Aorta (tissue), 5 donors: ENCODE measurements around the gene TMEM174. TPM values are rescaled to one million over a fixed set of nuclear protein-coding genes. Genes with fewer than 3 reads are reported as not detected.

Source experiments
- ATAC-seq: fragments of 200-7000 bp; cut with Tn5 transposase; one replicate; pipeline ENCODE4 v1.9.1; 2022; ENCODE audit warnings: moderate library complexity; ENCODE audit not compliant: low FRiP score
- DNase-seq, 2 donors: peaks; one replicate each; pipeline ENCODE4 v3.0.0-alpha.2; 2020
- H3K27ac ChIP-seq, 2 donors: one replicate each; pipeline ENCODE4 v1.5.1; 2013; ENCODE audit warnings: low read length in 2 of 2, mild to moderate bottlenecking in 2 of 2, moderate library complexity in 2 of 2, control low read depth in 1 of 2, inconsistent platforms in 1 of 2, low read depth in 1 of 2
- H3K27me3 ChIP-seq, 2 donors: one replicate each; pipeline ENCODE4 v1.6.1; 2013; ENCODE audit warnings: control low read depth in 1 of 2, low read length in 1 of 2, mild to moderate bottlenecking in 1 of 2, moderate library complexity in 1 of 2; ENCODE audit not compliant: insufficient read depth in 2 of 2, control insufficient read depth in 1 of 2
- H3K36me3 ChIP-seq, 2 donors: one replicate each; pipeline ENCODE4 v1.6.1; 2013; ENCODE audit warnings: control low read depth in 1 of 2, low read length in 1 of 2, mild to moderate bottlenecking in 1 of 2; ENCODE audit not compliant: insufficient read depth in 2 of 2, control insufficient read depth in 1 of 2
- H3K4me1 ChIP-seq, 2 donors: one replicate each; pipeline ENCODE4 v1.6.1; 2013; ENCODE audit warnings: low read length in 2 of 2, control low read depth in 1 of 2, mild to moderate bottlenecking in 1 of 2, moderate library complexity in 1 of 2; ENCODE audit not compliant: insufficient read depth in 2 of 2, control insufficient read depth in 1 of 2
- H3K4me3 ChIP-seq, 2 donors: one replicate each; pipeline ENCODE4 v1.5.1; 2013; ENCODE audit warnings: low read length in 2 of 2, control low read depth in 1 of 2, mild to moderate bottlenecking in 1 of 2
- H3K9me3 ChIP-seq: one replicate; pipeline ENCODE4 v1.6.1; 2013; ENCODE audit warnings: mild to moderate bottlenecking, low read length; ENCODE audit not compliant: control insufficient read depth
- WGBS, 2 donors: extraction: QIAGEN DNeasy Blood & Tissue Kit; methylation state at CpG; one replicate each; pipeline ENCODE4 v1.1.7; 2013; 5-methylcytosine and 5-hydroxymethylcytosine counted together
- intact Hi-C, 2 donors: fragments of 100-400 bp; cut with DNase I; formaldehyde crosslinking; loops; one replicate each; pipeline versions ENCODE4 v1.14.2 to v1.15.0; 2022
- polyA plus RNA-seq, 2 donors: library from polyadenylated mRNA; stranded (reverse); fragments of 200-250 nt; gene quantifications; one replicate each; pipeline ENCODE4 v1.2.3, GENCODE V29; 2013
- total RNA-seq, 2 donors: library from RNA; stranded (reverse); fragmentation: NEBNext Ultra II Directional; extraction: Animal tissue kit (Norgen Biotek cat#: 25700); gene quantifications; one replicate each; pipeline ENCODE4 v1.2.1, GENCODE V29; 2021
- donor health status: healthy with polysubstance abuse.
- donor health status: Bipolar disorder and iron deficiency.
- donor health status: DM: no; HTN: no; CAD: no.
- donor health status: DM: no; HTN: no; CAD: no.
- donor health status: DM: yes; HTN: yes; CAD: no.

TMEM174 gene
- total and polyA plus RNA-seq, 4 donors: not detected

GRCh38 chr5:73182307-73182706 is 9.3 kb downstream of the TMEM174 start:
- H3K27ac ChIP-seq: no peak overlapping the region
- H3K4me3 ChIP-seq: no peak overlapping the region
- intact Hi-C loops: no loop called here
- ATAC-seq: no peak
- DNase-seq: no peak
- H3K36me3 ChIP-seq: no peaks in the 10 kb centered on the region
- H3K9me3 ChIP-seq: peaks cover 2% of the 10 kb centered on the region
- no peaks in the 10 kb centered on the region for H3K27me3 ChIP-seq
- no peaks in the 10 kb centered on the region for H3K4me1 ChIP-seq

DNA sequence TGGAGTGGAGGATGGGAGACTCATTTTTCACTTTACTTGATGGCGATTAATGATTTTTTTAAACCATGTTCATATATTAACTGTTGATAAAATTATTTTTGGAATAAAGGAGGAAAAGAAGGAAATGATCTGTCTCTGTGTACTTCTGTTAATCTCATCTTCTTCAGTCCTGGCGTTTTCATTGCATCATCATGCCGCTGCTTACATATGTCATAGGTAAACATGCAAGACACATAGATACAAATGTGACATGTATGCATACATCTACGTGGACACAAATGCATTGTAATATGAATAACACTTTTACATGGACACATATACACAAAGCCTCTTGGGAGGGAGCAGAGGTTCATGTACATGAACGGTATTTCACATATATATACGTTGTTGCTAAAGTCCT is 10.0 kb downstream of the TMEM174 start:
- intact Hi-C loops: no loop called here
- DNase-seq: no peak
- Histone ChIP-seq H3K9me3 (peaks cover 2% of the 10 kb centered on the region), H3K27ac (no peak overlapping the region), H3K4me3 (no peak overlapping the region), H3K36me3 (no peaks in the 10 kb centered on the region), H3K27me3 (no peaks in the 10 kb centered on the region), H3K4me1 (no peaks in the 10 kb centered on the region)
- WGBS, 2 donors: 72 to 74% methylated on average over 6 of the region's 6 CpGs
- no peak for ATAC-seq

GRCh38 chr5:73183481-73183891 is 10.5 kb downstream of the TMEM174 start:
- Histone ChIP-seq H3K36me3 (no peaks in the 10 kb centered on the region), H3K9me3 (peaks cover 2% of the 10 kb centered on the region), H3K4me1 (no peaks in the 10 kb centered on the region), H3K27me3 (no peaks in the 10 kb centered on the region), H3K27ac (no peak overlapping the region), H3K4me3 (no peak overlapping the region)
- WGBS, 2 donors: 63 to 66% methylated on average over 9 of the region's 9 CpGs
- DNase-seq (no peak), ATAC-seq (no peak)
- intact Hi-C loops: no loop called here

- Histone ChIP-seq H3K9me3 (peaks cover 2% of the 10 kb centered on the region), H3K27ac (no peak overlapping the region), H3K36me3 (no peaks in the 10 kb centered on the region), H3K27me3 (no peaks in the 10 kb centered on the region), H3K4me1 (peaks cover 0 to 3% of the 10 kb centered on the region in 2 donors), H3K4me3 (no peak overlapping the region)
- ATAC-seq: no peak
- WGBS, 2 donors: 91 to 93% methylated on average over 2 of the region's 2 CpGs
- DNase-seq: no peak
- intact Hi-C loops: no loop called here
Observed at GRCh38 chr5:73186976-73187375, 14.0 kb downstream of the TMEM174 start.

DNA sequence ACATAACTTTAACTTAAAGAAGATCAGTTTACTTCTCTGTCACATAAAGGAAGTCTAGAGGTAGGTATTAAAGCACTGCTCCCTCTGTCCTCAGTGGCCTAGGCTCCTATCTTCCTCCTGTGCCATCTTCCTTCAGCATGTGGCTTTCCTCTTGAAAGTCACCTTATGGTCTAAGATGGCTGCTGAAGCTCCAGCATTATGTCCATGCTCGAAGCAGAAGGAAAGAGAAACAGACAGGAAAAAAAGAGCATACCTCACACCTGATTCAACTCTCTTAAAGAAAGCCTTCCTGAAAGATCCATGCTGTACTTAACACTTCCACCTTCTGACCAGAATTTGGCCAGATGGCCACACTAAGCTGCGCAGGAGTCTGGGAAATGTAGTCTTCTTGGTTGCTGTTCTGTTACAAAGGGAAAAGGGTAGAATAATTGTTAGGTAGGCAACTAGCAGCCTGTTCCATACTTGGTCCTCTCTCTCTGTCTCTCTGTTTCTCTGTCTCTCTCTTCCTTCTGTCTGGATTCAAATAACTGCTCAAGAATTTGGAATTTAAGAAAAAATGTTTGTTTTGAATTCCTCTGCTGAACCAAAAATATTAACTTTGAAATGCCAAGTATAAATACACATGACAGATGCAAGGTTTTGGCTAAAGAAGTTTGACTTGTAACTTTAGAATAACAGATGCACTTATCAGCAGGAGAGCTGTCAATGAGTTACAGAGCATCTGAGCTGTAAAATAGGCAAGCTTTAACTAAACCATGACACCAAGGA is 16.0 kb downstream of the TMEM174 start:
- Histone ChIP-seq H3K27me3 (peaks cover 0 to 1% of the 10 kb centered on the region in 2 donors), H3K4me3 (no peak overlapping the region), H3K27ac (no peak overlapping the region), H3K36me3 (no peaks in the 10 kb centered on the region), H3K4me1 (peaks cover 0 to 3% of the 10 kb centered on the region in 2 donors), H3K9me3 (peaks cover 2% of the 10 kb centered on the region)
- intact Hi-C loops: no loop called here
- DNase-seq (no peak), ATAC-seq (no peak)
- WGBS, 2 donors: 74 to 75% methylated on average over 2 of the region's 2 CpGs

DNA sequence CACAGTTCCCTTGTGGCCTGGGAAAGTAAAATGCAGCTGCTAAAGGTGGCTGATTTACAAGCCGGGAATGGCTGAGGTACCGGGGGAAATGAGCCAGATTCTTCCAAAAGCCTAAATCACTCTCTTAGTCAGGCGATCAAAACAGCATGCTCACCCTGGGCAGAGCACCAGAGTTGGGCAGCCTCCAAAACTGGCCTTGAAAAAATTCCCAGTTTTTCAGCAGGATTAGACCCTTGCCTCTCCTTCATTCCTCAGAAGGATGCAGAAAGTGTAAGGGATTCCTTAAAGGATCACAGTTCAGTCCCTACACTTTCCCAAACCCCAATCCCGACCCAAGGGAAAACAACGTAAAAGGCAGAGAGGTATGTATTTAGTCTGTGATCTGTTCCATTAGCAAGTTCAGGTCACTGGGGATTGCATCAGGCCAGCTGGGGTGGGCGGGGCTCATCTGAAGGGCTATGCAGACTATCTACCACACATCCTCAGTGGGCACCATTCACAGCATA is 16.9 kb downstream of the TMEM174 start:
- no peak for DNase-seq
- Histone ChIP-seq H3K27me3 (peaks cover 0 to 1% of the 10 kb centered on the region in 2 donors), H3K27ac (no peak overlapping the region), H3K36me3 (no peaks in the 10 kb centered on the region), H3K9me3 (no peaks in the 10 kb centered on the region), H3K4me3 (no peak overlapping the region), H3K4me1 (peaks cover 0 to 3% of the 10 kb centered on the region in 2 donors)
- 26 to 28% methylated on average over 6 of the region's 6 CpGs for WGBS, 2 donors
- peak; percentile 30 for ATAC-seq
- intact Hi-C loops: no loop called here

GRCh38 chr5:73192370-73192769 is 19.4 kb downstream of the TMEM174 start:
- Histone ChIP-seq H3K9me3 (no peaks in the 10 kb centered on the region), H3K27me3 (peaks cover 0 to 1% of the 10 kb centered on the region in 2 donors), H3K36me3 (no peaks in the 10 kb centered on the region), H3K4me1 (peaks cover 0 to 3% of the 10 kb centered on the region in 2 donors), H3K27ac (no peak overlapping the region), H3K4me3 (no peak overlapping the region)
- WGBS, 2 donors: 91 to 92% methylated on average over 4 of the region's 4 CpGs
- DNase-seq: no peak
- ATAC-seq: no peak
- intact Hi-C loops: no loop called here

GRCh38 chr5:73193592-73193991 is 20.6 kb downstream of the TMEM174 start:
- H3K27me3 ChIP-seq: peaks cover 0 to 1% of the 10 kb centered on the region in 2 donors
- no peak for ATAC-seq
- intact Hi-C loops: no loop called here
- peaks cover 0 to 3% of the 10 kb centered on the region in 2 donors for H3K4me1 ChIP-seq
- no peak overlapping the region for H3K27ac ChIP-seq
- no peak overlapping the region for H3K4me3 ChIP-seq
- H3K36me3 ChIP-seq: no peaks in the 10 kb centered on the region
- 74 to 79% methylated on average over 4 of the region's 4 CpGs for WGBS, 2 donors
- no peaks in the 10 kb centered on the region for H3K9me3 ChIP-seq
- DNase-seq: no peak

DNA sequence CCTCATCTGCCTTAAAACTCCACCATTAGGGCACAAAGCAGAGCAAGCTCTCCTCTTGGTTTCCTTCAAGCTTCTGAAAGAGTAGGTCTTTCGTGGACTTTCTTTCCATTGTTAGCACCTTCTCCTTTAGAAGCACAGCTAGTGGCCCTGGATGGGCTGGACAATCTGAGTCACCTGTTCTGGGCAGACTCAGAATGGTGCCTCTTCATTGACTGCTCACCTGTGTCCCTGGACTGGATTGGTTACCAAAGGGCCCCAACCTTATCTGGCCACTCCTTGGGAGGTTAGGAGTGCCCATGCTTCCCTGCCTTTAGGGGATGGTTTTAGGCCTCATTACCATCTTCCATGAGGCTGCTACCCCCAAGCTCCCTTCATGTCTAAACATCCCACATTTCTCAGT is 23.2 kb downstream of the TMEM174 start:
- 99 to 100% methylated on average over 1 of the region's 1 CpG for WGBS, 2 donors
- ATAC-seq (no peak), DNase-seq (no peak)
- H3K27me3 ChIP-seq: peaks cover 0 to 1% of the 10 kb centered on the region in 2 donors
- H3K36me3 ChIP-seq: no peaks in the 10 kb centered on the region
- no peaks in the 10 kb centered on the region for H3K4me1 ChIP-seq
- intact Hi-C loops: no loop called here
- no peak overlapping the region for H3K4me3 ChIP-seq
- H3K9me3 ChIP-seq: no peaks in the 10 kb centered on the region
- no peak overlapping the region for H3K27ac ChIP-seq
